GM23248 (cell line): ENCODE data around the gene EMID1. TPM values are rescaled to one million over a fixed set of nuclear protein-coding genes. Genes with fewer than 3 reads are reported as not detected.

ENCODE experiments used
- DNase-seq: peaks from one replicate; pipeline ENCODE4 v3.0.0-alpha.2; 2015
- H2AFZ ChIP-seq: fragments of 200-600 bp; sonication (generic); 2 replicates; pipeline ENCODE4 v1.6.1; 2016; ENCODE audit warnings: antibody characterized with exemption
- H3F3A ChIP-seq: fragments of 200-600 bp; sonication (generic); 2 replicates; pipeline ENCODE4 v1.6.1; 2016; ENCODE audit warnings: mild to moderate bottlenecking, antibody characterized with exemption, mixed run types; ENCODE audit not compliant: insufficient read depth
- H3K27ac ChIP-seq: fragments of 200-600 bp; sonication (generic); 2 replicates; pipeline ENCODE4 v1.5.1; 2016; ENCODE audit warnings: mild to moderate bottlenecking
- H3K27me3 ChIP-seq: fragments of 200-600 bp; sonication (generic); replicated peaks from 2 replicates; pipeline ENCODE4 v1.6.1; 2016; ENCODE audit warnings: mild to moderate bottlenecking; ENCODE audit not compliant: insufficient read depth
- H3K36me3 ChIP-seq: fragments of 200-600 bp; sonication (generic); 2 replicates; pipeline ENCODE4 v1.6.1; 2016; ENCODE audit warnings: low read depth, mild to moderate bottlenecking
- H3K4me1 ChIP-seq: fragments of 200-600 bp; sonication (generic); 2 replicates; pipeline ENCODE4 v1.6.1; 2016; ENCODE audit warnings: mild to moderate bottlenecking; ENCODE audit not compliant: insufficient read depth
- H3K4me2 ChIP-seq: fragments of 200-600 bp; sonication (generic); one replicate; pipeline ENCODE4 v1.6.1; 2016; ENCODE audit warnings: mild to moderate bottlenecking; ENCODE audit not compliant: unreplicated experiment
- H3K4me3 ChIP-seq: fragments of 200-600 bp; sonication (generic); 2 replicates; pipeline ENCODE4 v1.5.1; 2016; ENCODE audit warnings: mild to moderate bottlenecking
- H3K79me2 ChIP-seq: fragments of 200-600 bp; sonication (generic); 2 replicates; pipeline ENCODE4 v1.6.1; 2016; ENCODE audit warnings: mild to moderate bottlenecking; ENCODE audit not compliant: insufficient read depth
- H3K9ac ChIP-seq: fragments of 200-600 bp; sonication (generic); 2 replicates; pipeline ENCODE4 v1.6.1; 2016; ENCODE audit warnings: mild to moderate bottlenecking
- H3K9me2 ChIP-seq: fragments of 200-600 bp; sonication (generic); 2 replicates; pipeline ENCODE4 v1.6.1; 2016; ENCODE audit warnings: mixed run types, mild to moderate bottlenecking, moderate library complexity; ENCODE audit not compliant: insufficient read depth
- H3K9me3 ChIP-seq: fragments of 200-600 bp; sonication (generic); one replicate; pipeline ENCODE4 v1.6.1; 2017; ENCODE audit warnings: low read depth
- H4K20me1 ChIP-seq: fragments of 200-600 bp; sonication (generic); 2 replicates; pipeline ENCODE4 v1.6.0; 2016; ENCODE audit not compliant: insufficient read depth
- EZH2 ChIP-seq: fragments of 200-600 bp; sonication (generic); IDR thresholded peaks from 2 replicates; pipeline ENCODE4 v1.6.1; 2018; ENCODE audit warnings: antibody characterized with exemption, mild to moderate bottlenecking; ENCODE audit not compliant: insufficient read depth, poor library complexity, severe bottlenecking
- EZH2phosphoT487 ChIP-seq: fragments of 200-600 bp; sonication (generic); IDR thresholded peaks from 2 replicates; pipeline ENCODE4 v1.6.1; 2018; ENCODE audit warnings: antibody characterized with exemption, moderate library complexity, mild to moderate bottlenecking, low read depth; ENCODE audit not compliant: insufficient read depth
- WGBS, 2 experiments: methylation state at CpG; one replicate each; pipeline ENCODE4 v1.1.6; 2015 to 2017; ENCODE audit warnings: low lambda C conversion rate in 2 of 2, low coverage in 1 of 2; ENCODE audit errors: missing lambda C conversion rate in 2 of 2; 5-methylcytosine and 5-hydroxymethylcytosine counted together
- in situ Hi-C: fragments of 300-500 bp; cut with MboI; formaldehyde crosslinking; loops from 2 replicates; pipeline ENCODE4 v1.15.0; 2020
- polyA plus RNA-seq: library from polyadenylated mRNA; unstranded; fragments of >200 nt; fragmentation: Nextera tagmentation; extraction: Ambion mirVana; gene quantifications from 2 replicates; pipeline ENCODE4 v1.2.1, GENCODE V29; 2016
- small RNA-seq: library from RNA; depleted of rRNA; stranded (forward); fragments of <200 nt; gene quantifications from one replicate; pipeline ENCODE3, GENCODE V24; 2014; ENCODE audit warnings: low read depth, low replicate concordance
- total RNA-seq: library from RNA; depleted of rRNA; stranded (reverse); fragments of >200 nt; shearing (Covaris generic); gene quantifications from 2 replicates; pipeline ENCODE4 v1.2.3, GENCODE V29; 2014; rRNA removed

Gene EMID1
- total and polyA plus RNA-seq, 2 experiments from 2014 or later = not detected

DNA sequence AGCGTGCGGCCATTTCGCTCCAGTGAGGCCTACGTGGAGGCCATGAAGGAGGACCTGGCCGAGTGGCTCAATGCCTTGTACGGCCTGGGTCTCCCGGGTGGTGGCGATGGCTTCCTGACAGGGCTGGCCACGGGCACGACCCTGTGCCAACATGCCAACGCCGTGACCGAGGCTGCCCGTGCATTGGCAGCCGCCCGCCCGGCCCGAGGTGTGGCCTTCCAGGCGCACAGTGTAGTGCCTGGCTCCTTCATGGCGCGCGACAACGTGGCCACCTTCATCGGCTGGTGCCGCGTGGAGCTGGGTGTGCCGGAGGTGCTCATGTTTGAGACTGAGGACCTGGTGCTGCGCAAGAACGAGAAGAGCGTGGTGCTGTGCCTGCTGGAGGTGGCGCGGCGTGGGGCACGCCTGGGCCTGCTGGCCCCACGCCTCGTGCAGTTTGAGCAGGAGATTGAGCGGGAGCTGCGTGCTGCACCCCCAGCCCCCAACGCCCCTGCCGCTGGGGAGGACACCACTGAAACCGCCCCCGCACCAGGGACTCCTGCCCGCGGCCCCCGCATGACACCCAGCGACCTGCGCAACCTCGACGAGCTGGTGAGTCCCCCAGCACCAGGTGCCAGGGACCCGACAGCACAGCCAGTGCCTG, 102.6 kb downstream of the EMID1 start:
- H3K4me1 ChIP-seq = peaks cover 21% of the 10 kb centered on the region
- H3K9ac ChIP-seq = peak overlapping the region; percentile 84; the same call in 1 of the 2 replicates
- H3K27me3 ChIP-seq = peaks cover under 1% of the 10 kb centered on the region; the same call in 1 of the 2 replicates
- no peaks in the 10 kb centered on the region for H3K9me2 ChIP-seq
- 72 to 73% methylated on average over 44 to 45 of the region's 50 CpGs for WGBS, 2 experiments
- peak overlapping the region; percentile 87 for H3K4me3 ChIP-seq
- H3K79me2 ChIP-seq = peaks cover 24% of the 10 kb centered on the region
- peak overlapping the region; percentile 53; the same call in 1 of the 2 replicates for H3K27ac ChIP-seq
- DNase-seq = no peak
- H3F3A ChIP-seq = no peaks in the 10 kb centered on the region
- no peaks in the 10 kb centered on the region for H3K9me3 ChIP-seq
- H2AFZ ChIP-seq = no peak overlapping the region
- H4K20me1 ChIP-seq = no peaks in the 10 kb centered on the region
- in situ Hi-C loops = no loop called here
- no peak for TF ChIP-seq EZH2phosphoT487
- no peak for TF ChIP-seq EZH2
- no peaks in the 10 kb centered on the region for H3K36me3 ChIP-seq
- peak overlapping the region; percentile 96 for H3K4me2 ChIP-seq

DNA sequence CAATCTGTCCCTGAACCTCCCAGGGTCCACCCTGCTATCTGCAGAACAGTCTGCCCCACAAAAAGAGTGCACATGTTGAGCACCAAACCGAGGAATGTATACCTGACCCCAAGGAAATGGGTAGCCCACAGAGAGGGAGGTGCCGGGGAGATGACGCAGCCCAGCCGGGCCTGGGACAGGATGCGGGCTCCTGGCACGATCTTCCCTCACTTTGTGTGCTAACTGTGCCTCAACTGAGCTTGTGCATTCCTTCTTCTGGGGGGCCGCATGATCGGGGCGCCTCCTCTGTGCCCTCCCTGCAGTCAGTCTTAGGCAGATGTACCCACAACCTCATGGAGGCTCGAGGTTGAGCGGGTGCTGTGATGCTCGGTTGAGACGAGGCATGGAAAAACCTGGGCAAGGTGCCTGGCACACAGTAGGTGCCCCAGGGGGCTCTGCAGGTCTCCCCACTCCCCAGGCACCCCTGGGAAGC, 103.1 kb downstream of the EMID1 start:
- Histone ChIP-seq H3K4me1 (peaks cover 21% of the 10 kb centered on the region), H3K4me3 (peak overlapping the region; percentile 87; the same call in 1 of the 2 replicates), H3K4me2 (peak overlapping the region; percentile 64), H3K27me3 (peaks cover 6% of the 10 kb centered on the region), H4K20me1 (no peaks in the 10 kb centered on the region), H3K9ac (peak overlapping the region; percentile 53; the same call in 1 of the 2 replicates), H3K9me3 (no peaks in the 10 kb centered on the region), H2AFZ (no peak overlapping the region), H3K36me3 (no peaks in the 10 kb centered on the region), H3F3A (no peaks in the 10 kb centered on the region), H3K9me2 (no peaks in the 10 kb centered on the region), H3K27ac (peak overlapping the region; percentile 53), H3K79me2 (peaks cover 24% of the 10 kb centered on the region)
- DNase-seq = peak; percentile 76
- TF ChIP-seq EZH2phosphoT487 = no peak
- TF ChIP-seq EZH2 = no peak
- WGBS, 2 experiments = 38 to 45% methylated on average over 13 of the region's 13 CpGs
- in situ Hi-C loops = no loop called here

Small RNA genes lying within 50 kb of the gene (small RNA-seq; reads per million reads assigned to genes)
- not detected for gene RNU6-1219P

Other genes starting within 250 kb of the EMID1 start
- not detected in 2 replicates for gene C22orf31, start 144.1 kb upstream of the EMID1 start, total RNA-seq
- not detected in 2 replicates for gene C22orf31, start 144.1 kb upstream of the EMID1 start, polyA plus RNA-seq
- 2.7 and 4.4 TPM in 2 replicates for gene KREMEN1, start 132.9 kb upstream of the EMID1 start, total RNA-seq
- gene KREMEN1, start 132.9 kb upstream of the EMID1 start, polyA plus RNA-seq = 4.3 and 4.5 TPM in 2 replicates
- gene RHBDD3, start 62.1 kb downstream of the EMID1 start, total RNA-seq = 37.3 and 43.5 TPM in 2 replicates
- 28.8 and 31.4 TPM in 2 replicates for gene RHBDD3, start 62.1 kb downstream of the EMID1 start, polyA plus RNA-seq
- 154 and 190 TPM in 2 replicates for gene EWSR1, start 62.4 kb downstream of the EMID1 start, total RNA-seq
- 198 and 210 TPM in 2 replicates for gene EWSR1, start 62.4 kb downstream of the EMID1 start, polyA plus RNA-seq
- gene GAS2L1, start 100.8 kb downstream of the EMID1 start, total RNA-seq = 23.7 and 26.3 TPM in 2 replicates
- 21.2 and 22.7 TPM in 2 replicates for gene GAS2L1, start 100.8 kb downstream of the EMID1 start, polyA plus RNA-seq
- gene RASL10A, start 109.8 kb downstream of the EMID1 start, total RNA-seq = not detected in 2 replicates
- 0.13 and 0.20 TPM in 2 replicates for gene RASL10A, start 109.8 kb downstream of the EMID1 start, polyA plus RNA-seq
- gene AP1B1, start 182.7 kb downstream of the EMID1 start, total RNA-seq = 45.7 and 49.8 TPM in 2 replicates
- gene AP1B1, start 182.7 kb downstream of the EMID1 start, polyA plus RNA-seq = 41.7 and 43.4 TPM in 2 replicates
- not detected in 2 replicates for gene RFPL1, start 232.7 kb downstream of the EMID1 start, total RNA-seq
- 0.13 TPM in 1 of 2 replicates, not detected in the other for gene RFPL1, start 232.7 kb downstream of the EMID1 start, polyA plus RNA-seq